Measurements from ENCODE around the gene HOXB5.
A peak's percentile ranks its signal among the peaks of the same experiment; 100 is the strongest.

The HOXB5 gene

DNA sequence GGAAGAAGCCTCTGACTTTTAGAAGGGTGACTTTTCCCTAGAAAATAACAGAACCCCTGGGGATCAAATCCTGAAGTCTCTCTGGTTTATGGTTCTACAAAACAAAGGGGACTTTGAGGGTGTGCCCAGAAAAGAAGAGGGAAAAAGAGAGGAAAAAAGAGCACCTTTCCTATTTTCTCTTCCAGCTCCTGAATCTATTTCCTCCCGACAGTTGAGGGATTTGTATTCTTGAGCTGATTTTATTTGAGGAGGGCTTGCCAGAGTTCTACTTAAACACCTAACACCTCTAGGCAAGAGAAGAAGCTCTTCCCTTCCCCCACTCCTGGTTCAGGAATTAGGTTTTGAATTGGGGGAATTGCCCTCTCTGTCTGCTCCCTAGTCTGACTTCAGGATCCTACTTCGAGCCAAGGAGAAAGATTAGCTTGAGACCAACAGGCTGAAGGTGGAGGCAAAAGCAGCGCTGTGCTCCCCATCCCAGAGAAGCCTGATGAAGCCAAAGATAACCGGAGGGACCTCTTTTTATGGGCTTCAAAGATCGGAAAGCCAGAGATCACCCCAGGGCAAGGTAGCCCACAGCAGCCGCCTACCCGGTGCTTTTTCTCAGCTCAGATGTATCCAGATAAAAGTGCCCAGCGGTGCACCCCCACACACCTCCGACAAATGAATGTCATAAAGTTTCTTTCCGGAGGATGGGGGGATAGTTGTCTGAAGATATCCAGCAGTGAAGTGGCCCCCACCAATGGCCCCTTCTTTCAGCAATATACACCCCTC, 4.3 kb downstream of the HOXB5 start:
- no peak for DNase-seq (ENCODE audit: low read depth)

DNA sequence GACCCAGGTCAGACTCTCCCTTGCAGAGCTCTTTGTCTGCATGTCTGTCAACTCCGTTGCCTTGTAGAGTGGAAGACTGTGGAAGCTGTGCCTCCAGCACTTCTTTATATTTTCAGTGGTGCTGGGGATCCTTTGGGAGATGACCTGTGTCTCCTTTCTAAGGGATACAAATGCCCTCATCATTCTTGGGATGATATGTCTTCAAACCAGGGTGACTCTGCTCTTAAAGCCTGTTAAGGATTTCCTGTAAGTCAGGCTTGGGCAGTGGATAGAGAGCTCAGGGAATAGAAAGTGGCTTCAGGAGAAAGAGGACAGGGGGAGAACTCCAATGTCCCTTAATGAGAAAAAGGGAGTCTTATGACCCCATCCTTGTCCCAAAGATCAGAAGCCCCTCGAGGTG, 5.1 kb downstream of the HOXB5 start:
- no peak for DNase-seq (ENCODE audit: low read depth)

- DNase-seq (ENCODE audit: low read depth) = no peak
These were observed 5.5 kb downstream of the HOXB5 start for GRCh38 chr17:48588074-48588415.

DNA sequence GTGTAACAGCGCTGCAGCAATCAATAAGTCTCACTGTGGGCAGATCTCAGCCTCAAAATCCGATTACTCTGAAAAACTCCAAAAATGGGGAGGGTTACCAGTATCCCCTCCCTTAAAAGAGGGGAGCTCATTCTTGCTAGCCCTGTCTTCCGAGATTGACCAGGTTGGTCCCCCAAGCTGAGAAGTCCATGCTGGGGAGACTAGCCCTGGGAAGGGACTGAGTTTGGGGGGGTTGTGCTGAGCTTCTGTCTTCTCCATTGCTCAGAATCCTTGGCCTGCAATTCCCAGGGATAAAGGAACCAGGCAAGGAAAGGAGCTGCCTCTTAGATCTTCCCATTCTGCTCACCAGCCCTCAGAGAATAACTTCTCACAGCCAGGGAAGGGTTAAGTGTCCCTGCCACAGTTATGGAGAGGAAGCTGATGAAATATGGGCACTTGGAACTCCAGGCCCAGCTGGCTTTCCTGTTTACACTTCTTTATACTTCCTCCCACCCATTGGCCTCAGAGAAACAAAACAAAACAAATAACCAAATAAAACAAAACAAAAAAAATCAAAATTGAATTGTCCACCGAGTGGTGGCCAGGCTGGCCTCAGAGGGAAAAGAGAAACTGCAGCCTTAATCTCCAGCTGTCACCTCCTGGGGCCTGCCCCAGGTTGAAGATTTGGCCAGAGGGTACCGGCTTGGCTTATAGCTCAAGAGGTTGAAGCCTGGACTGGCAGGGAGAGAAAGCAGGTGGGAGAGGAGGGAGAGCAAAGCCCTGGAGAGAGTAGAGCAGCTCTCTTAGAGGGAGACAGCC, 6.1 kb downstream of the HOXB5 start:
- DNase-seq (ENCODE audit: low read depth) = no peak

GRCh38 chr17:48586355-48587258, 7.0 kb downstream of the HOXB5 start:
- no peak for DNase-seq (ENCODE audit: low read depth)

- DNase-seq (ENCODE audit: low read depth) = no peak
These were observed 9.3 kb downstream of the HOXB5 start for GRCh38 chr17:48584223-48584741.

- DNase-seq (ENCODE audit: low read depth) = no peak
These were observed 9.8 kb downstream of the HOXB5 start for GRCh38 chr17:48583708-48584222.

DNA sequence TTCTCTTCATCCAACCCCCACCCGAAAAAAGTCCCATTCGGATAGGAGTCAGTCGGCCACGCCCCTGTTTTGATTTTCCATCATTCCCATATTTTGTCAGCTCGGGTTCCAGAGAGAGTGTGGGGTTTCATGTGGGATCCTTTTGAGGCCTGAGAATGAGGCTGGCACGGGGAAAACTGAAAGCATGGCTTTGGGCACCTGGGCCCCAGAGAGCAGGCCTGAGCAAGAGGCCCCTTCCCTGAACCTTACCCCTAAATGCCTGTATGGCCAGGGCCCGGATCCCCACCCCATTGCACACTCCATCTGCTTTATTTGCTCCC, 10.9 kb downstream of the HOXB5 start:
- DNase-seq (ENCODE audit: low read depth) = no peak

GRCh38 chr17:48579760-48580554, 13.6 kb downstream of the HOXB5 start:
- no peak for DNase-seq (ENCODE audit: low read depth)

GRCh38 chr17:48579471-48579759, 14.2 kb downstream of the HOXB5 start:
- DNase-seq (ENCODE audit: low read depth) = no peak

- DNase-seq (ENCODE audit: low read depth) = no peak
These were observed 14.7 kb downstream of the HOXB5 start for GRCh38 chr17:48578616-48579470.

GRCh38 chr17:48577946-48578615, 15.5 kb downstream of the HOXB5 start, which contains the start of gene HOXB4:
Gene HOXB4 (minus strand): TSS chr17:48578350. CDS start chr17:48578319, 31 bp downstream.
- DNase-seq (ENCODE audit: low read depth) = no peak

GRCh38 chr17:48577330-48577945, 16.1 kb downstream of the HOXB5 start:
- no peak for DNase-seq (ENCODE audit: low read depth)

DNA sequence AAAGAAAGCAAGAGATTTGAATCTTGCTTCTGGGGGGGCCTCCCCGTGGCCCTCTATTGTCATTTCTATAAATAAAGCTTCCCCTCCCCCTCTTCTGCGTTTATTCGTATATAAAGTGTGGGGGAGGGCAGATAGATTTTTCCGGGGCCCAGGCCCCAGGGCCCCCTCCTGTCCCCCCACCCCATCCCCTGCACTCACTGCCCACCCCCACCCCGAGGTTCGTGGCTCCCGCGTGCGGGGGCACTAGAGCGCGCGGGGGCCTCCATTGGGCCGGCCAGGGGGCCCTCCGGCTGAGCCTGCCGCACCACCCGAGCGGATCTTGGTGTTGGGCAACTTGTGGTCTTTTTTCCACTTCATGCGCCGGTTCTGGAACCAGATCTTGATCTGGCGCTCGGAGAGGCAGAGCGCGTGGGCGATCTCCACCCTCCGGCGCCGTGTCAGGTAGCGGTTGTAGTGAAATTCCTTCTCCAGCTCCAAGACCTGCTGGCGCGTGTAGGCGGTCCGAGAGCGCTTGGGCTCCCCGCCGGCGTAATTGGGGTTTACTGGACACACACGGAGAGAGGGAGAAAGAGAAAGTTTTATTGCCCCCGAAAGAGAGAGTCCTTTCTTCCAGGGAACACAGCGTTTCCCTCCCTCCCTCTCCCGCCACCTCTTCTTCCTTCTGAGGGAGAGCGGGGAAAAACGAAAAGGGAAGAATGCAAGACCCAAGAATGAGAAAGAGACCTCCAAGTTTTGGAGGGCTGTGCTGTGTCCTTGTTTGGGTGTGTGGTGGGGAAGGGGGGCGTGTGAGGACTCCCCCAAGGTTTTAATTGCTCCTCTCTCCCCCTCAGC, 16.9 kb downstream of the HOXB5 start:
- no peak for DNase-seq (ENCODE audit: low read depth)

GRCh38 chr17:48575673-48576478, 17.7 kb downstream of the HOXB5 start:
- DNase-seq (ENCODE audit: low read depth) = no peak

DNA sequence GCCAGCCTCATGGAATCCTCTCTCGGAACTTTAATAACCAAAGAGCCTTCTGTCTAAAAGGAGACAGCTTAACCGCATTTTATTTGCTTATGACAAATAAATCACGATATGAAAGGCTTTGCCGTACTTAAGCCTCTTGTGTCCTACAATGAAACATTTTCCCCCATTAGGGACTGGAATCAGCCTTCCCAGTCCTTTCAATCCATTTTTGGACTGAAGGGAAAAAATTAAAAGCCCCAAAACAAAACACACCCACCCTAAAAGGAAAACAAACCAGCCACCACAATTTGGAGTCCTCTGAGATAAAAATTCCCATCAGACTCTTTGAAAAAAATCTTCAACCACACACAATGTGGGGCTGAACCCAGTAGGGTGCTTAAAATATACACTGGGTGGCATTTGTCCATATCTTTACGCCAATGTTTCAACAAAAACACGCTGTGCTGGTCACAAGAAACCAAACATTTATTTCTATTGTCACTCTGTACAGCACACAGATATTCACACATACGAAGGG, 18.5 kb downstream of the HOXB5 start:
- peak; percentile 74 for DNase-seq (ENCODE audit: low read depth)

DNA sequence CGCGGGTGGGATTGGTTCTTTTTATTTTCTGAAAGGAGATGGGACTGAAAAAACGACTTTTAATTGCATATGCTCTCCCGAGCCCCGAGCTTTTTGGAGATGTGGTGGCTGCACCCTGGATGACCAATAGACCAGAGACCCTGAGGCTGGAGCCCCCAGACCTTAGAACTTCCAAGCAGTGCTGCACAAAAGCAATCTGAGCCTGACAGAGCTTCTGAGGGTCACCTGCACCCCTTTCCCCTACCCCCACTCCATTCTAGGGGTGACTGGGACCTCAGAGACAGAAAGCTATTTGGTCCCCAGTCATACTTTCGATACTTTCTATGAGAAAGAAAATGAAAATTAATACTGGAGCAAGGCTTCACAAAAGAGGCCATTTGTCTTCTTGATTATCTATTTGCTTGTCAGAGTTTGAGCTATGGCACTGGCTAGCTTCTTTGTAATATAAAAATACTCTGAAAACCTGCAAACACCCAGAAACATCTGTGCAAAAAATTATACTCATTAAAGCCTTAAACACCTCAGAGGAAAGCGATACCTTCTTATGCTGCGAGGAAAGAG, 19.0 kb downstream of the HOXB5 start:
- no peak for DNase-seq (ENCODE audit: low read depth)

Measured in GM04504 (cell line).